Endothelial cell of umbilical vein (primary cell): ENCODE results near the gene CCDC3. TPM values are rescaled to one million over a fixed set of nuclear protein-coding genes. Genes with fewer than 3 reads are reported as not detected.

Experiments used
- BruUV-seq: library from RNA; stranded (reverse); fragments of 400-500 nt; replicated peaks from 2 replicates; lab custom pipeline; 2021; lab: Mats Ljungman, UMichigan
- CTCF ChIA-PET: fragments of 300-600, 350-600 bp; sonication (Branson Sonifier 250); formaldehyde crosslinking; loops from one replicate; lab custom pipeline; 2021; ENCODE audit warnings: antibody characterized with exemption, inconsistent platforms; lab: Charles Lee
- POLR2A ChIA-PET: fragments of 300-600, 350-600 bp; sonication (Branson Sonifier 250); formaldehyde crosslinking; loops from one replicate; lab custom pipeline; 2021; ENCODE audit warnings: antibody characterized with exemption, inconsistent platforms; lab: Charles Lee
- DNase-seq: peaks from one replicate; pipeline ENCODE4 v3.0.0-alpha.2; 2011; ENCODE audit warnings: low read depth, low spot score
- FAIRE-seq: peaks from 2 replicates; lab custom pipeline; 2011; peaks lifted over from hg19 to GRCh38; lab: Jason Lieb, UNC
- H2AFZ ChIP-seq: 2 replicates; pipeline ENCODE4 v1.6.0; 2012; ENCODE audit warnings: low read depth, low read length, control low read depth, inconsistent platforms
- H3K27ac ChIP-seq: 2 replicates; pipeline ENCODE4 v1.5.1; 2011; ENCODE audit warnings: low read depth, mild to moderate bottlenecking, control low read depth, low read length, moderate library complexity; ENCODE audit not compliant: insufficient read depth
- H3K27me3 ChIP-seq, 2 experiments: 2 replicates each; pipeline versions ENCODE4 v1.6.0 to v1.6.1; 2011; ENCODE audit warnings: low read length in 2 of 2, mixed read lengths in 1 of 2; ENCODE audit not compliant: control insufficient read depth in 2 of 2, insufficient read depth in 2 of 2
- H3K36me3 ChIP-seq, 2 experiments: 2 replicates in 1 of 2; 3 replicates in 1 of 2; pipeline ENCODE4 v1.5.1; 2011; ENCODE audit warnings: low read length in 2 of 2, mild to moderate bottlenecking in 1 of 2, moderate library complexity in 1 of 2; ENCODE audit not compliant: control insufficient read depth in 2 of 2, insufficient read depth in 2 of 2; ENCODE audit errors: extremely low read depth in 1 of 2
- H3K4me1 ChIP-seq: 3 replicates; pipeline ENCODE4 v1.5.1; 2011; ENCODE audit warnings: mild to moderate bottlenecking, low read length; ENCODE audit not compliant: control insufficient read depth, insufficient read depth; ENCODE audit errors: extremely low read depth
- H3K4me2 ChIP-seq: 2 replicates; pipeline ENCODE4 v1.6.1; 2011; ENCODE audit warnings: low read length, control low read depth, mixed read lengths; ENCODE audit not compliant: insufficient read depth
- H3K4me3 ChIP-seq, 3 experiments: fragments of 200-600 bp in 1 of 3; sonication (generic), shearing (Covaris generic) in 1 of 3; replicated peaks in 1 of 3; 2 replicates each; pipeline ENCODE4 v1.5.1; 2011 to 2016; ENCODE audit warnings: control low read depth in 3 of 3, low read length in 3 of 3, mild to moderate bottlenecking in 2 of 3, inconsistent platforms in 1 of 3, low read depth in 1 of 3, moderate library complexity in 1 of 3; ENCODE audit not compliant: insufficient read depth in 1 of 3
- H3K79me2 ChIP-seq: 2 replicates; pipeline ENCODE4 v1.6.0; 2012; ENCODE audit warnings: low read length, inconsistent platforms; ENCODE audit not compliant: control insufficient read depth, insufficient read depth
- H3K9ac ChIP-seq: replicated peaks from 2 replicates; pipeline ENCODE3; 2011; ENCODE audit warnings: low read length, control low read depth; ENCODE audit not compliant: insufficient read depth; ENCODE audit errors: extremely low read depth
- H3K9me1 ChIP-seq: replicated peaks from 3 replicates; pipeline ENCODE4 v1.6.0; 2011; ENCODE audit warnings: mild to moderate bottlenecking, low read length; ENCODE audit not compliant: control insufficient read depth, insufficient read depth; ENCODE audit errors: extremely low read depth
- H3K9me3 ChIP-seq: replicated peaks from 2 replicates; pipeline ENCODE4 v1.5.1; 2012; ENCODE audit warnings: low read length, inconsistent platforms; ENCODE audit not compliant: control insufficient read depth, insufficient read depth
- H4K20me1 ChIP-seq: replicated peaks from 2 replicates; pipeline ENCODE3; 2011; ENCODE audit warnings: mild to moderate bottlenecking, low read length; ENCODE audit not compliant: control insufficient read depth, insufficient read depth; ENCODE audit errors: extremely low read depth
- EZH2 ChIP-seq: IDR thresholded peaks from 2 replicates; pipeline ENCODE4 v1.6.1; 2012; ENCODE audit warnings: borderline replicate concordance, low read depth, mild to moderate bottlenecking, moderate library complexity, low read length, inconsistent platforms; ENCODE audit not compliant: severe bottlenecking
- FOS ChIP-seq: IDR thresholded peaks from 2 replicates; pipeline ENCODE4 v1.6.1; 2011; ENCODE audit warnings: mild to moderate bottlenecking, low read length, moderate library complexity, borderline replicate concordance; ENCODE audit not compliant: insufficient read depth
- GATA2 ChIP-seq: IDR thresholded peaks from 2 replicates; pipeline ENCODE4 v1.7.0; 2011; ENCODE audit warnings: low read depth, mild to moderate bottlenecking, moderate library complexity, mixed read lengths, low read length; ENCODE audit not compliant: insufficient read length, insufficient read depth
- JUN ChIP-seq: IDR thresholded peaks from 2 replicates; pipeline ENCODE4 v1.6.1; 2011; ENCODE audit warnings: borderline replicate concordance, low read depth; ENCODE audit not compliant: insufficient read length, insufficient read depth
- MAX ChIP-seq: IDR thresholded peaks from 2 replicates; pipeline ENCODE4 v1.6.1; 2011; ENCODE audit not compliant: insufficient read depth, insufficient read length
- MYC ChIP-seq: IDR thresholded peaks from one replicate; pipeline ENCODE4 v1.6.1; 2011; ENCODE audit warnings: mild to moderate bottlenecking, low read depth, low read length
- POLR2A ChIP-seq: IDR thresholded peaks from 2 replicates; pipeline ENCODE4 v1.6.1; 2012; ENCODE audit warnings: low read depth, mild to moderate bottlenecking, control low read depth, low read length
- POLR2AphosphoS5 ChIP-seq: IDR thresholded peaks from 2 replicates; pipeline ENCODE4 v1.6.1; 2012; ENCODE audit warnings: low read depth, mild to moderate bottlenecking, control low read depth, low read length, moderate library complexity; ENCODE audit not compliant: insufficient read depth
- dilution Hi-C: fragments of 300-500 bp; cut with MboI; formaldehyde crosslinking; loops from one replicate; pipeline ENCODE4 v1.15.0; 2019; ENCODE audit warnings: low sequenced_read_pairs; ENCODE audit not compliant: extremely low pct_ligation_motif_present
- intact Hi-C: fragments of 100-400 bp; cut with micrococcal nuclease; formaldehyde crosslinking; loops from one replicate; pipeline ENCODE4 v1.10.0; 2022
- polyA plus RNA-seq, 4 experiments: library from polyadenylated mRNA; depleted of rRNA in 3 of 4; stranded (reverse) in 3 of 4; unstranded in 1 of 4; fragments of >200 nt; gene quantifications; 2 replicates each; pipeline versions ENCODE4 v1.2.1 to v1.2.3, GENCODE V29; 2011 to 2012; ENCODE audit warnings: missing spikeins in 1 of 4
- total RNA-seq: library from RNA; stranded (reverse); gene quantifications from 2 replicates; pipeline ENCODE4 v1.2.3, GENCODE V29; 2021
- TF ChIP-seq, protein P1 (sequence below), 2 donors: IDR thresholded peaks; 1 replicate in 1 of 2; 2 replicates in 1 of 2; pipeline ENCODE4 v1.5.1; 2011; ENCODE audit warnings: low read length in 2 of 2, mild to moderate bottlenecking in 2 of 2, moderate library complexity in 2 of 2, control low read depth in 1 of 2, inconsistent platforms in 1 of 2, low read depth in 1 of 2; ENCODE audit not compliant: insufficient read depth in 1 of 2; ENCODE audit errors: extremely low read depth in 1 of 2

The CCDC3 gene
- total and polyA plus RNA-seq, 2 donors (not counting 3 experiments of a cell fraction or from before 2014, with no cell fraction given): 0.90 to 1.4 TPM

- peaks cover 0 to 7% of the 10 kb centered on the region in 2 experiments for H3K27me3 ChIP-seq
- H3K9me1 ChIP-seq: no peaks in the 10 kb centered on the region
- peaks cover 13% of the 10 kb centered on the region for H3K4me1 ChIP-seq
- FAIRE-seq: no peak
- POLR2A ChIA-PET: no interaction called here
- TF ChIP-seq EZH2 (no peak), GATA2 (no peak), MAX (no peak), FOS (no peak), MYC (no peak), JUN (no peak), POLR2AphosphoS5 (no peak), POLR2A (no peak)
- TF ChIP-seq, protein P1, sequence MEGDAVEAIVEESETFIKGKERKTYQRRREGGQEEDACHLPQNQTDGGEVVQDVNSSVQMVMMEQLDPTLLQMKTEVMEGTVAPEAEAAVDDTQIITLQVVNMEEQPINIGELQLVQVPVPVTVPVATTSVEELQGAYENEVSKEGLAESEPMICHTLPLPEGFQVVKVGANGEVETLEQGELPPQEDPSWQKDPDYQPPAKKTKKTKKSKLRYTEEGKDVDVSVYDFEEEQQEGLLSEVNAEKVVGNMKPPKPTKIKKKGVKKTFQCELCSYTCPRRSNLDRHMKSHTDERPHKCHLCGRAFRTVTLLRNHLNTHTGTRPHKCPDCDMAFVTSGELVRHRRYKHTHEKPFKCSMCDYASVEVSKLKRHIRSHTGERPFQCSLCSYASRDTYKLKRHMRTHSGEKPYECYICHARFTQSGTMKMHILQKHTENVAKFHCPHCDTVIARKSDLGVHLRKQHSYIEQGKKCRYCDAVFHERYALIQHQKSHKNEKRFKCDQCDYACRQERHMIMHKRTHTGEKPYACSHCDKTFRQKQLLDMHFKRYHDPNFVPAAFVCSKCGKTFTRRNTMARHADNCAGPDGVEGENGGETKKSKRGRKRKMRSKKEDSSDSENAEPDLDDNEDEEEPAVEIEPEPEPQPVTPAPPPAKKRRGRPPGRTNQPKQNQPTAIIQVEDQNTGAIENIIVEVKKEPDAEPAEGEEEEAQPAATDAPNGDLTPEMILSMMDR (IDR thresholded peaks at IDR 0.05; ENCODE audit: extremely low read depth in 1 of 2, insufficient read depth in 1 of 2, low read depth in 1 of 2, low read length in 2 of 2): no peak
- BruUV-seq: no TSS peak
- no peaks in the 10 kb centered on the region for H4K20me1 ChIP-seq
- no peak for DNase-seq
- intact Hi-C loops: no loop called here
- H3K27ac ChIP-seq: no peak overlapping the region
- H3K36me3 ChIP-seq: no peaks in the 10 kb centered on the region
- H2AFZ ChIP-seq: no peak overlapping the region
- H3K9me3 ChIP-seq: no peaks in the 10 kb centered on the region
- H3K79me2 ChIP-seq: no peaks in the 10 kb centered on the region
- CTCF ChIA-PET: no interaction called here
- no peak overlapping the region for H3K9ac ChIP-seq
- H3K4me2 ChIP-seq: no peak overlapping the region
- no peak overlapping the region for H3K4me3 ChIP-seq
- dilution Hi-C loops: no loop called here
These were observed 148.8 kb downstream of the CCDC3 start for GRCh38 chr10:12852687-12853086.
